Measurements from ENCODE around the gene KRT28.
"Not testable (repeated sequence)": the region's sequence is repeated elsewhere in the genome, so short reads cannot be mapped to it uniquely, and the experiment has no call there.

KRT28 gene

GRCh38 chr17:40755231-40755630, 44.5 kb downstream of the KRT28 start, which contains the start of gene KRT25:
KRT25 (minus strand) TSS chr17:40755331; CDS start chr17:40755271, 60 bp downstream.
- TF ChIP-seq CTCF (conservative IDR thresholded peaks at IDR 0.05): no peak
- no peak within 1 kb of the TSS for H3K27ac ChIP-seq

- no peak overlapping the region for H3K27ac ChIP-seq
- no peak for TF ChIP-seq CTCF (conservative IDR thresholded peaks at IDR 0.05)
These were observed 46.0 kb downstream of the KRT28 start for GRCh38 chr17:40753804-40754203.

- H3K27ac ChIP-seq: no peak overlapping the region
- no peak for TF ChIP-seq CTCF (conservative IDR thresholded peaks at IDR 0.05)
These were observed 48.7 kb downstream of the KRT28 start for GRCh38 chr17:40751065-40751464.

GRCh38 chr17:40750391-40750790, 49.4 kb downstream of the KRT28 start:
- no peak for TF ChIP-seq CTCF (conservative IDR thresholded peaks at IDR 0.05)
- no peak overlapping the region for H3K27ac ChIP-seq

- not testable (repeated sequence) for H3K27ac ChIP-seq
These were observed 51.1 kb downstream of the KRT28 start for GRCh38 chr17:40748666-40749065.

All from VCaP (cell line).